ENCODE results near the gene CNTRL.

- TF ChIP-seq CTCF (IDR thresholded peaks at IDR 0.05; ENCODE audit: low read length), result no peak
- no peak for TF ChIP-seq EZH2 (IDR thresholded peaks at IDR 0.05; ENCODE audit: borderline replicate concordance, low read length)
These were observed 23.9 kb downstream of the CNTRL start for GRCh38 chr9:121098567-121099198.

Data from OCI-LY1 (cell line).